GM18873 (cell line): ENCODE measurements around the gene LRTM2.

ENCODE experiments used
- ATAC-seq: cut with Tn5 transposase; IDR thresholded peaks from one replicate; pipeline ENCODE4 v1.9.1; 2021; ENCODE audit warnings: mild to moderate bottlenecking, moderate library complexity, moderate number of reproducible peaks; ENCODE audit not compliant: unreplicated experiment, low FRiP score

Gene LRTM2

GRCh38 chr12:1857821-1858220 lies 37.5 kb downstream of the LRTM2 start:
- ATAC-seq = no peak

- no peak for ATAC-seq
Measured at GRCh38 chr12:1858456-1858855, 38.1 kb downstream of the LRTM2 start.

GRCh38 chr12:1859643-1860042 lies 39.3 kb downstream of the LRTM2 start:
- ATAC-seq = no peak

- ATAC-seq = no peak
Measured at GRCh38 chr12:1862973-1863372, 42.6 kb downstream of the LRTM2 start.

GRCh38 chr12:1863823-1864222 lies 43.5 kb downstream of the LRTM2 start:
- ATAC-seq = no peak

GRCh38 chr12:1864456-1864855 lies 44.1 kb downstream of the LRTM2 start:
- ATAC-seq = no peak

GRCh38 chr12:1864867-1865266 lies 44.5 kb downstream of the LRTM2 start:
- no peak for ATAC-seq

- ATAC-seq = no peak
Measured at GRCh38 chr12:1865284-1865866, 45.0 kb downstream of the LRTM2 start.

- no peak for ATAC-seq
Measured at GRCh38 chr12:1869145-1869544, 48.8 kb downstream of the LRTM2 start.

GRCh38 chr12:1870086-1870485 lies 49.7 kb downstream of the LRTM2 start:
- no peak for ATAC-seq

- ATAC-seq = no peak
Measured at GRCh38 chr12:1870998-1871917, 50.9 kb downstream of the LRTM2 start.

- no peak for ATAC-seq
Measured at GRCh38 chr12:1872001-1872400, 51.6 kb downstream of the LRTM2 start.

- no peak for ATAC-seq
Measured at GRCh38 chr12:1872448-1872847, 52.1 kb downstream of the LRTM2 start.

- ATAC-seq = no peak
Measured at GRCh38 chr12:1873531-1874510, 53.5 kb downstream of the LRTM2 start.

GRCh38 chr12:1875608-1876007 lies 55.2 kb downstream of the LRTM2 start:
- ATAC-seq = no peak

- ATAC-seq = no peak
Measured at GRCh38 chr12:1876086-1876485, 55.7 kb downstream of the LRTM2 start.

GRCh38 chr12:1877169-1877878 lies 57.0 kb downstream of the LRTM2 start:
- no peak for ATAC-seq

GRCh38 chr12:1878214-1878613 lies 57.8 kb downstream of the LRTM2 start:
- no peak for ATAC-seq

- no peak for ATAC-seq
Measured at GRCh38 chr12:1878695-1879094, 58.3 kb downstream of the LRTM2 start.

- ATAC-seq = no peak
Measured at GRCh38 chr12:1879633-1880032, 59.3 kb downstream of the LRTM2 start.
